HFF-Myc (cell line): Measurements from ENCODE around the gene FOLR1.
"Not testable (repeated sequence)": the region's sequence is repeated elsewhere in the genome, so short reads cannot be mapped to it uniquely, and the experiment has no call there.

Source experiments
- DNase-seq: peaks from one replicate; pipeline ENCODE4 v3.0.0-alpha.2; 2011; ENCODE audit warnings: low read depth; ENCODE audit errors: extremely low read depth
- H3K4me3 ChIP-seq: replicated peaks from 2 replicates; pipeline ENCODE4 v1.5.1; 2011; ENCODE audit warnings: low read depth, mild to moderate bottlenecking, control low read depth, low read length
- TF ChIP-seq, protein P1 (sequence below): IDR thresholded peaks from 2 replicates; pipeline ENCODE4 v1.5.1; 2012; ENCODE audit warnings: mild to moderate bottlenecking, low read depth, low read length, control low read depth; ENCODE audit errors: missing control alignments

FOLR1 gene

GRCh38 chr11:72190631-72191071 is 1.3 kb upstream of the FOLR1 start:
- DNase-seq, result no peak
- H3K4me3 ChIP-seq, result no peak overlapping the region
- TF ChIP-seq, protein P1, sequence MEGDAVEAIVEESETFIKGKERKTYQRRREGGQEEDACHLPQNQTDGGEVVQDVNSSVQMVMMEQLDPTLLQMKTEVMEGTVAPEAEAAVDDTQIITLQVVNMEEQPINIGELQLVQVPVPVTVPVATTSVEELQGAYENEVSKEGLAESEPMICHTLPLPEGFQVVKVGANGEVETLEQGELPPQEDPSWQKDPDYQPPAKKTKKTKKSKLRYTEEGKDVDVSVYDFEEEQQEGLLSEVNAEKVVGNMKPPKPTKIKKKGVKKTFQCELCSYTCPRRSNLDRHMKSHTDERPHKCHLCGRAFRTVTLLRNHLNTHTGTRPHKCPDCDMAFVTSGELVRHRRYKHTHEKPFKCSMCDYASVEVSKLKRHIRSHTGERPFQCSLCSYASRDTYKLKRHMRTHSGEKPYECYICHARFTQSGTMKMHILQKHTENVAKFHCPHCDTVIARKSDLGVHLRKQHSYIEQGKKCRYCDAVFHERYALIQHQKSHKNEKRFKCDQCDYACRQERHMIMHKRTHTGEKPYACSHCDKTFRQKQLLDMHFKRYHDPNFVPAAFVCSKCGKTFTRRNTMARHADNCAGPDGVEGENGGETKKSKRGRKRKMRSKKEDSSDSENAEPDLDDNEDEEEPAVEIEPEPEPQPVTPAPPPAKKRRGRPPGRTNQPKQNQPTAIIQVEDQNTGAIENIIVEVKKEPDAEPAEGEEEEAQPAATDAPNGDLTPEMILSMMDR, result no peak

- DNase-seq, result no peak
- no peak overlapping the region for H3K4me3 ChIP-seq
- TF ChIP-seq, protein P1, result no peak
Observed at GRCh38 chr11:72195518-72196270, 3.8 kb downstream of the FOLR1 start.

DNA sequence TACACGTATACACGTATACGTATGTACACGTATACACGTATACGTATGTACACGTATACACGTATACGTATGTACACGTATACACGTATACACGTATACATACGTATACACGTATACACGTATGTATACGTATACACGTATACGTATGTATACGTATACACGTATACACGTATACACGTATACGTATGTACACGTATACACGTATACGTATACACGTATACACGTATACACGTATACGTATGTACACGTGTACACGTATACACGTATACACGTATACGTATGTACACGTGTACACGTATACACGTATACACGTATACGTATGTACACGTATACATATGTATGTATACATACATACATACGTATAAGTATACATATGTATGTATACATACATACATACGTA is 9.5 kb downstream of the FOLR1 start:
- H3K4me3 ChIP-seq, DNase-seq: not testable (repeated sequence)

GRCh38 chr11:72202571-72202970 is 10.6 kb downstream of the FOLR1 start:
- no peak for DNase-seq
- no peak overlapping the region for H3K4me3 ChIP-seq
- TF ChIP-seq, protein P1, result no peak

GRCh38 chr11:72203163-72203562 is 11.2 kb downstream of the FOLR1 start:
- TF ChIP-seq, protein P1, result no peak
- DNase-seq, result no peak
- H3K4me3 ChIP-seq, result no peak overlapping the region

GRCh38 chr11:72204886-72205285 is 12.9 kb downstream of the FOLR1 start:
- TF ChIP-seq, protein P1, result no peak
- no peak for DNase-seq
- H3K4me3 ChIP-seq, result no peak overlapping the region

DNA sequence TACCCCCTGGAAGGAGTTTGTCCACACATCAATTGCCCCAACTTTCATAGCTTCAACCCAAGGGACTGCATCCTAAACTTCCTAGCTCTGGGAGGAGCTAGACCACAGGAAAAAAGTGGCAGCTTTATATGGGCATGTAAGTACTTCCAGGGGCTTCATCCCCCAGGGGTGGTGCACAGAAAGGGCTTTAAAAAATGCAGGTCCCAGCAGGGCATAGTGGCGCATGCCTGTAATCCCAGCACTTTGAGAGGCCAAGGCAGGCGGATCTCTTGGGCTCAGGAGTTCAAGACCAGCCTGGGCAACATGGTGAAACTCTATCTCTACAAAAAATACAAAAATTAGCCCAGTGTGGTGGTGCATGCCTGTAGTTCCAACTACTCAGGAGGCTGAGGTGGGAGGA is 14.9 kb downstream of the FOLR1 start:
- H3K4me3 ChIP-seq, DNase-seq: not testable (repeated sequence)

- TF ChIP-seq, protein P1, result no peak
- no peak overlapping the region for H3K4me3 ChIP-seq
- no peak for DNase-seq
Observed at GRCh38 chr11:72208281-72208680, 16.3 kb downstream of the FOLR1 start.
